ENCODE measurements around the gene DISC1. TPM values are rescaled to one million over a fixed set of nuclear protein-coding genes. Genes with fewer than 3 reads are reported as not detected.
A peak's percentile ranks its signal among the peaks of the same experiment; 100 is the strongest.

Gene DISC1
- total RNA-seq, 6 experiments from 2014 or later: 1.8 to 3.3 (median 2.4) TPM

DNA sequence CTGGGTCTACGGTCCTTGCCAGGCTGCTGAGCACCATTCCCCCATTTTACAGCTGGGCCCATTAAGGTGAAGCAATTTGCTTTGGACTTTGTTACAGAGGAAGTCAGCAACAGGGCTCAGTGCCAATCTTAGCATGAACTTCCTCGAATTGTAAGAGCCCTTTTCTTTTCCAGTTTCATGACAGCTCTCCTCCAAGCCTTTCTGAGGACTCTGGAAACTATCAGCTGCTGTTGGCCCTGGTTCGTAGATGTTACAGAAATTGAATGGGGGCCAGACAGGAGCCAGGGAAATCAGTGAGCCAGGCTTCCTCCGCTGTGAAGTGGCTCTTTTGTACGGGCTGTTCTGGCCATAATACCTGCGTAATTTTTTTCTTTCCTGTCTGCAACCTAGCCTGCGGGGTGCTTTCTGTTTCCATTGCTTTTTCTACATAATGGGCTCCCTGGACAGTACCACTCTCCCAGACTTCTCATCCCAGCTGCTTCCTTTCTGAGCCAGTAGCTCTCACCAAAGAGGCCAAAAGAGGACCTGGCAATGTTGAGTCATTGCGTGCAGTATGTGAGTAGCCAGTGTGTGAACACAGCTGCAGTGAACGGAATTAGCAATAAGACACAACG is 386.3 kb downstream of the DISC1 start:
- DNase-seq (peak in 1 of 3 donors; percentile 43), ATAC-seq (peak; percentile 53 to 78 (median 63))
- Histone ChIP-seq H3K27ac (no peak overlapping the region), H3K27me3 (no peaks in the 10 kb centered on the region), H3K9me3 (no peaks in the 10 kb centered on the region), H3K4me3 (no peak overlapping the region), H3K4me1 (no peaks in the 10 kb centered on the region), H3K36me3 (no peaks in the 10 kb centered on the region)
- TF ChIP-seq POLR2A (IDR thresholded peaks at IDR 0.05): no peak
- TF ChIP-seq, protein P1, sequence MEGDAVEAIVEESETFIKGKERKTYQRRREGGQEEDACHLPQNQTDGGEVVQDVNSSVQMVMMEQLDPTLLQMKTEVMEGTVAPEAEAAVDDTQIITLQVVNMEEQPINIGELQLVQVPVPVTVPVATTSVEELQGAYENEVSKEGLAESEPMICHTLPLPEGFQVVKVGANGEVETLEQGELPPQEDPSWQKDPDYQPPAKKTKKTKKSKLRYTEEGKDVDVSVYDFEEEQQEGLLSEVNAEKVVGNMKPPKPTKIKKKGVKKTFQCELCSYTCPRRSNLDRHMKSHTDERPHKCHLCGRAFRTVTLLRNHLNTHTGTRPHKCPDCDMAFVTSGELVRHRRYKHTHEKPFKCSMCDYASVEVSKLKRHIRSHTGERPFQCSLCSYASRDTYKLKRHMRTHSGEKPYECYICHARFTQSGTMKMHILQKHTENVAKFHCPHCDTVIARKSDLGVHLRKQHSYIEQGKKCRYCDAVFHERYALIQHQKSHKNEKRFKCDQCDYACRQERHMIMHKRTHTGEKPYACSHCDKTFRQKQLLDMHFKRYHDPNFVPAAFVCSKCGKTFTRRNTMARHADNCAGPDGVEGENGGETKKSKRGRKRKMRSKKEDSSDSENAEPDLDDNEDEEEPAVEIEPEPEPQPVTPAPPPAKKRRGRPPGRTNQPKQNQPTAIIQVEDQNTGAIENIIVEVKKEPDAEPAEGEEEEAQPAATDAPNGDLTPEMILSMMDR (IDR thresholded peaks at IDR 0.05): no peak
- 42% methylated on average over 10 of the region's 10 CpGs for WGBS (ENCODE audit: insufficient coverage, low coverage, low lambda C conversion rate, missing lambda C conversion rate)
- intact Hi-C loops (cut with DNase I): no loop called here

DNA sequence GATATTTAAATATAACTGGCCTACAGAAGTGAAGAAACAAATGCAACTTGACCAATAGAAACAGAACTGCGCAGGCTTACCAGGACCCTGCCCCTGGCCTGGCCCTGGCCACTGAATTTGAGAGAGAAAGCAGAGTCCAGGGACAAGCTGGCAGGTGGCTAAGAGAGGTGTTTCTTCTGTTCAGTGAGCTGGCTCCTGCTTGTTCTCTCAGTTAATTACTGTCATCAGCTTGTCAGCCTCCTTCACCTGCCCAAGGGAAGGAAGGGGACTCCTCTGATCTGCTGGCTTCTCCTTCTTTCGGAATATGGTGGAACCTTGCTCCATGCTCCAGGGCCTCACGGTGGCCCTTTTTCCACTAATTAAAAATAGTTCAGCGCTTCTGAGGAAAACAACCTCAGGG is 388.4 kb downstream of the DISC1 start:
- TF ChIP-seq POLR2A (IDR thresholded peaks at IDR 0.05): no peak
- TF ChIP-seq, protein P1 (IDR thresholded peaks at IDR 0.05): no peak
- Histone ChIP-seq H3K4me1 (no peaks in the 10 kb centered on the region), H3K36me3 (no peaks in the 10 kb centered on the region), H3K4me3 (no peak overlapping the region), H3K9me3 (no peaks in the 10 kb centered on the region), H3K27me3 (no peaks in the 10 kb centered on the region), H3K27ac (no peak overlapping the region)
- intact Hi-C loops (cut with DNase I): no loop called here
- DNase-seq: no peak
- WGBS (ENCODE audit: insufficient coverage, low coverage, low lambda C conversion rate, missing lambda C conversion rate): 67% methylated on average over 3 of the region's 4 CpGs
- no peak for ATAC-seq

DNA sequence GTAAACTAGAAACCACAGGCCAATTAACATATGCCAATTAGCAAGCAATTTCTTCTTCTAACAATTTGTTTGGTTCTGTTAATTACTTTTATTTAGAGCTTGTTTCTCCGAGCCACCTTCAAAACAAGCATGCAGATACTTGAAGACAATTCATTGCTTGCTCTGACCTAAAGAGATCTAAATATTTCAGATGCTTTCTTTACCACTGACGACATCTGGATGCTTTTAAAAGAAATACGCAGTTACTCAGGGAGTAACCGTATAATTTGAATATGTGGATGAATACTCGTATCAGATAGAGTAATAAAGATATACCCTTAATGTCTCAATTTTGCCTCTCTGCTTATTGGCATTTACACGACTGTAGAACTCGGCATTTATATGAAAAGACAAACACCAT is 390.0 kb downstream of the DISC1 start:
- H3K4me3 ChIP-seq: no peak overlapping the region
- no peaks in the 10 kb centered on the region for H3K9me3 ChIP-seq
- no peak overlapping the region for H3K27ac ChIP-seq
- no peaks in the 10 kb centered on the region for H3K4me1 ChIP-seq
- intact Hi-C loops (cut with DNase I): no loop called here
- ATAC-seq (no peak), DNase-seq (no peak)
- WGBS (ENCODE audit: insufficient coverage, low coverage, low lambda C conversion rate, missing lambda C conversion rate): 59% methylated on average over 7 of the region's 7 CpGs
- H3K36me3 ChIP-seq: no peaks in the 10 kb centered on the region
- TF ChIP-seq POLR2A (IDR thresholded peaks at IDR 0.05): no peak
- TF ChIP-seq, protein P1 (IDR thresholded peaks at IDR 0.05): no peak
- H3K27me3 ChIP-seq: no peaks in the 10 kb centered on the region

DNA sequence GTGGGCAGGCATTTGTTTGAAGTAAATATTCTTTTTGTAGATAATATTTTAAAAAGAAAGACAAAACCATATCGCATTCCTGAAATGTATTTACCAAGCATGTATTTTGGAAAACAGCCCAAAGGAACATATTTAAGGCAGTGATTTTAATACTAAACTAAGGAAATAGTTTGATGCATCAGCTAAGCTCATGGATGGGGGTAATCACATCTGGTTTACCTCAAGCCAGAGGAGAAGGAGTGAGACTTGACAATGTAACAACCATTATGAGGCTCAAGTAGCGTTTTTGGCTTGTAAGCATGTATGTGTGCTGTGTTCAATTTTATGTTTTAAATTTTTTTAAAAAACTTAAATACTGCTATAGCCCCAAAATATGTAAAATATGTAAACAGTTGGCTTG is 390.5 kb downstream of the DISC1 start:
- H3K27ac ChIP-seq: no peak overlapping the region
- no peaks in the 10 kb centered on the region for H3K27me3 ChIP-seq
- intact Hi-C loops (cut with DNase I): no loop called here
- H3K4me1 ChIP-seq: no peaks in the 10 kb centered on the region
- DNase-seq (no peak), ATAC-seq (no peak)
- 68% methylated on average over 2 of the region's 2 CpGs for WGBS (ENCODE audit: insufficient coverage, low coverage, low lambda C conversion rate, missing lambda C conversion rate)
- no peak for TF ChIP-seq POLR2A (IDR thresholded peaks at IDR 0.05)
- TF ChIP-seq, protein P1 (IDR thresholded peaks at IDR 0.05): no peak
- H3K4me3 ChIP-seq: no peak overlapping the region
- H3K36me3 ChIP-seq: no peaks in the 10 kb centered on the region
- H3K9me3 ChIP-seq: no peaks in the 10 kb centered on the region

DNA sequence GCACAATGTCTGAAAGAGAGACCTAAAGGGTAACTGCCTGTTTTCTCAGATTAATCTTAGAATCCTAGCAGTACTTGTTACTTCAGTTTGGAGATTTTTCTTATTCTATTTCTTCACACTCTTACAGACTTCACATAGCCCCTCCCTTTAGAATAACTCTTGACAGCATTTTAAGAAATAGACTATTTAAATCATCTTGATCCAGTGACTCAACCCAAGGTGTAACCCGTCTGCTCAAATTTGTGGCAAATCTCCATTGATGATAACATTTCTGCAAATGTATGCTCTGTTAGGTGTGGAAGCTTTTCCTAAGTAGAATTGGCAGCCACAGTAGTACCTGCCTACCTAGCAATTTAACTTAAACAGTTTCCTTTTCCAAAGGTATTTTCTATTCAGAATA is 391.2 kb downstream of the DISC1 start:
- TF ChIP-seq, protein P1 (IDR thresholded peaks at IDR 0.05): no peak
- TF ChIP-seq POLR2A (IDR thresholded peaks at IDR 0.05): no peak
- WGBS (ENCODE audit: insufficient coverage, low coverage, low lambda C conversion rate, missing lambda C conversion rate): 80% methylated on average over 1 of the region's 1 CpG
- no peak for ATAC-seq
- Histone ChIP-seq H3K27ac (no peak overlapping the region), H3K4me3 (no peak overlapping the region), H3K36me3 (no peaks in the 10 kb centered on the region), H3K9me3 (no peaks in the 10 kb centered on the region), H3K4me1 (no peaks in the 10 kb centered on the region), H3K27me3 (no peaks in the 10 kb centered on the region)
- no peak for DNase-seq
- intact Hi-C loops (cut with DNase I): no loop called here
